Measurements from ENCODE around the gene TAF11L3. TPM values are rescaled to one million over a fixed set of nuclear protein-coding genes. Genes with fewer than 3 reads are reported as not detected.
"Not testable (repeated sequence)": the region's sequence is repeated elsewhere in the genome, so short reads cannot be mapped to it uniquely, and the experiment has no call there.

TAF11L3 gene
- not detected in 2 replicates for total RNA-seq (2011; cell fraction: chromatin; rRNA removed; ENCODE audit: low replicate concordance)
- total RNA-seq (2011; cell fraction: nucleolus; rRNA removed), result not detected in 2 replicates
- not detected in 2 replicates for total RNA-seq (2011; cell fraction: nucleoplasm; rRNA removed)
- total RNA-seq (2014; rRNA removed) (not detected in 2 replicates), total RNA-seq (2014; rRNA removed; fragmentation: Illumina TruSeq; extraction: Trizol) (not detected in 2 replicates), total RNA-seq (2015; rRNA removed; fragmentation: Illumina TruSeq; extraction: Trizol) (not detected in 2 replicates), total RNA-seq (2021) (not detected in 2 replicates), polyA plus RNA-seq (2011; rRNA removed) (not detected in 2 replicates), polyA plus RNA-seq (2014; fragmentation: Illumina TruSeq; extraction: Trizol) (not detected in 2 replicates), polyA plus RNA-seq (2014; fragmentation: Nextera tagmentation; extraction: Ambion mirVana) (not detected), polyA plus RNA-seq (2014; rRNA removed) (0.20 TPM in 1 of 2 replicates, not detected in the other), polyA minus RNA-seq (2011; rRNA and poly(A)+ RNA removed) (not detected in 2 replicates), Bru-seq, nascent RNA (not detected), BruChase-seq, experiment 1, labeled RNA remaining after a 2-hour chase (not detected), BruChase-seq, experiment 2, labeled RNA remaining after a 6-hour chase (not detected)
- polyA plus RNA-seq (2011; cell fraction: cytosol; rRNA removed), result not detected in 2 replicates
- not detected in 2 replicates for polyA plus RNA-seq (2011; cell fraction: nucleus; rRNA removed)
- not detected in 2 replicates for polyA plus RNA-seq (2012)
- polyA minus RNA-seq (2011; cell fraction: cytosol; rRNA and poly(A)+ RNA removed), result not detected in 2 replicates
- not detected in 2 replicates for polyA minus RNA-seq (2011; cell fraction: nucleus; rRNA and poly(A)+ RNA removed)
- long read RNA-seq, experiment 1, result 0 reads
- long read RNA-seq, experiment 2, result 0 reads
- long read RNA-seq, experiment 3, result 0 reads

DNA sequence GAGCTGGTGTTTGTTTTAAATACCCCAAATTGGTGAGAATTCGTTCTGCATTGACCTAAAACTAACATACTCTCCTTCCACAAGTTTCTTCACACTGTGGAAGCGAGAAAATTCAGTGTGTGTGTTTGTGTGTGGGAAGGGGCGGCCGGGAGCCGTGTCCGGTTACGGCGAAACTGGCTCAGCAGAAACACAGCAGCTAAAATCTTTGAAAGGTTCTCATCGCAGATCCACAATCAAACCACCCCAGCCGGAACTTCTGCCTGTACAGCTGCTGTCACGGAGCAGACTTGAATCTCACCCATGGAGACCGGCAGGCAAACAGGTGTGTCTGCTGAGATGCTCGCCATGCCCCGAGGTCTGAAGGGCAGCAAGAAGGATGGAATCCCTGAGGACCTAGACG, at the start of gene TAF11L3:
TSS of gene TAF11L3 (plus strand) at position 301 of the 400 bp plus-strand sequence.
- DNase-seq (ENCODE audit: extremely low read depth in 1 of 4, low spot score in 3 of 4); POLR2A ChIA-PET; H3K36me3 ChIP-seq (ENCODE audit: control insufficient read depth, insufficient read depth, low read length); intact Hi-C loops (cut with micrococcal nuclease); H3K79me2 ChIP-seq (ENCODE audit: control insufficient read depth, insufficient read depth, low read length); H3K9me3 ChIP-seq (replicated peaks; ENCODE audit: control insufficient read depth, insufficient read depth, low read depth, low read length); FAIRE-seq; CTCF ChIA-PET (ENCODE audit: low intra/inter-chr PET ratio); H4K20me1 ChIP-seq (replicated peaks; ENCODE audit: control insufficient read depth, insufficient read depth, low read length); H3K4me3 ChIP-seq; H3K27ac ChIP-seq (ENCODE audit: extremely low read depth, low read depth, low read length); BruUV-seq (replicated peaks); H3K4me1 ChIP-seq (replicated peaks in 1 of 2; ENCODE audit: control insufficient read depth in 2 of 2, insufficient read depth in 2 of 2, low read length in 2 of 2); H3K27me3 ChIP-seq (ENCODE audit: control insufficient read depth in 2 of 2, insufficient read depth in 2 of 2, low read length in 2 of 2); ATAC-seq; H2AFZ ChIP-seq (ENCODE audit: low read depth, low read length); in situ Hi-C loops (cut with MboI); H3K4me2 ChIP-seq (ENCODE audit: insufficient read depth, low read length); H3K9me1 ChIP-seq (ENCODE audit: control insufficient read depth, insufficient read depth, low read length); H3K9ac ChIP-seq (ENCODE audit: insufficient read depth in 1 of 2, low read depth in 2 of 2, low read length in 2 of 2): not testable (repeated sequence)
- WGBS (ENCODE audit: insufficient coverage, low coverage, missing lambda C conversion rate), result no CpG with 5 or more reads among the region's 15 CpGs

- in situ Hi-C loops (cut with MboI), result no loop called here
- DNase-seq (ENCODE audit: extremely low read depth in 1 of 4, low spot score in 3 of 4) (no peak), ATAC-seq (no peak), FAIRE-seq (no peak)
- Histone ChIP-seq H3K79me2 (ENCODE audit: control insufficient read depth, insufficient read depth, low read length) (no peaks in the 10 kb centered on the region), H3K9ac (ENCODE audit: insufficient read depth in 1 of 2, low read depth in 2 of 2, low read length in 2 of 2) (no peak overlapping the region), H3K4me2 (ENCODE audit: insufficient read depth, low read length) (no peak overlapping the region), H3K9me1 (ENCODE audit: control insufficient read depth, insufficient read depth, low read length) (no peaks in the 10 kb centered on the region), H3K27ac (ENCODE audit: extremely low read depth, low read depth, low read length) (no peak overlapping the region), H3K4me3 (no peak overlapping the region), H3K36me3 (ENCODE audit: control insufficient read depth, insufficient read depth, low read length) (no peaks in the 10 kb centered on the region), H3K4me1 (replicated peaks in 1 of 2; ENCODE audit: control insufficient read depth in 2 of 2, insufficient read depth in 2 of 2, low read length in 2 of 2) (no peaks in the 10 kb centered on the region), H4K20me1 (replicated peaks; ENCODE audit: control insufficient read depth, insufficient read depth, low read length) (no peaks in the 10 kb centered on the region), H3K27me3 (ENCODE audit: control insufficient read depth in 2 of 2, insufficient read depth in 2 of 2, low read length in 2 of 2) (no peaks in the 10 kb centered on the region), H3K9me3 (replicated peaks; ENCODE audit: control insufficient read depth, insufficient read depth, low read depth, low read length) (no peaks in the 10 kb centered on the region), H2AFZ (ENCODE audit: low read depth, low read length) (no peak overlapping the region)
- ChIA-PET POLR2A (no interaction called here), CTCF (ENCODE audit: low intra/inter-chr PET ratio) (no interaction called here)
- intact Hi-C loops (cut with micrococcal nuclease), result no loop called here
- BruUV-seq (replicated peaks), result no TSS peak
- TF ChIP-seq ZZZ3 (IDR thresholded peaks at IDR 0.05) (no peak), STAT5A (IDR thresholded peaks at IDR 0.05; ENCODE audit: borderline replicate concordance, low read length) (no peak), ZC3H8 (IDR thresholded peaks at IDR 0.05) (no peak), NFIC (IDR thresholded peaks at IDR 0.05) (no peak), HEY1 (CRISPR knock-in tag; IDR thresholded peaks at IDR 0.05; ENCODE audit: borderline replicate concordance) (no peak), HMG20A (CRISPR knock-in tag; conservative IDR thresholded peaks at IDR 0.05) (no peak), ZNF24 (IDR thresholded peaks at IDR 0.05) (no peak), E2F3 (CRISPR knock-in tag; IDR thresholded peaks at IDR 0.05) (no peak), KDM5B (IDR thresholded peaks at IDR 0.05; ENCODE audit: insufficient replicate concordance, low read depth, low read length) (no peak), CCAR2 (IDR thresholded peaks at IDR 0.05; ENCODE audit: low read depth, low read length) (no peak), RBM39 (optimal IDR thresholded peaks at IDR 0.05; ENCODE audit: low read depth, low read length) (no peak), RNF2 (IDR thresholded peaks at IDR 0.05) (no peak), MTA2 (IDR thresholded peaks at IDR 0.05; ENCODE audit: low read depth) (no peak), ELF2 (CRISPR knock-in tag; IDR thresholded peaks at IDR 0.05) (no peak), MEIS2 (IDR thresholded peaks at IDR 0.05; ENCODE audit: partially characterized antibody) (no peak)
Observed at GRCh38 chr5:17470064-17470463, 48.1 kb upstream of the TAF11L3 start.
